Glomerular endothelial cell (primary cell): Measurements from ENCODE around the gene GGT1. TPM values are rescaled to one million over a fixed set of nuclear protein-coding genes. Genes with fewer than 3 reads are reported as not detected.
"Not testable (repeated sequence)": the region's sequence is repeated elsewhere in the genome, so short reads cannot be mapped to it uniquely, and the experiment has no call there.

Experiments
- DNase-seq: peaks from one replicate; pipeline ENCODE4 v3.0.0-alpha.2; 2011; ENCODE audit warnings: low read depth, low spot score; ENCODE audit errors: extremely low read depth
- total RNA-seq: library from RNA; depleted of rRNA; stranded (reverse); fragments of >200 nt; gene quantifications from 2 replicates; pipeline ENCODE4 v1.2.3, GENCODE V29; 2015

The GGT1 gene
- total RNA-seq, 1 donor from 2014 or later, result 8.2 TPM

DNA sequence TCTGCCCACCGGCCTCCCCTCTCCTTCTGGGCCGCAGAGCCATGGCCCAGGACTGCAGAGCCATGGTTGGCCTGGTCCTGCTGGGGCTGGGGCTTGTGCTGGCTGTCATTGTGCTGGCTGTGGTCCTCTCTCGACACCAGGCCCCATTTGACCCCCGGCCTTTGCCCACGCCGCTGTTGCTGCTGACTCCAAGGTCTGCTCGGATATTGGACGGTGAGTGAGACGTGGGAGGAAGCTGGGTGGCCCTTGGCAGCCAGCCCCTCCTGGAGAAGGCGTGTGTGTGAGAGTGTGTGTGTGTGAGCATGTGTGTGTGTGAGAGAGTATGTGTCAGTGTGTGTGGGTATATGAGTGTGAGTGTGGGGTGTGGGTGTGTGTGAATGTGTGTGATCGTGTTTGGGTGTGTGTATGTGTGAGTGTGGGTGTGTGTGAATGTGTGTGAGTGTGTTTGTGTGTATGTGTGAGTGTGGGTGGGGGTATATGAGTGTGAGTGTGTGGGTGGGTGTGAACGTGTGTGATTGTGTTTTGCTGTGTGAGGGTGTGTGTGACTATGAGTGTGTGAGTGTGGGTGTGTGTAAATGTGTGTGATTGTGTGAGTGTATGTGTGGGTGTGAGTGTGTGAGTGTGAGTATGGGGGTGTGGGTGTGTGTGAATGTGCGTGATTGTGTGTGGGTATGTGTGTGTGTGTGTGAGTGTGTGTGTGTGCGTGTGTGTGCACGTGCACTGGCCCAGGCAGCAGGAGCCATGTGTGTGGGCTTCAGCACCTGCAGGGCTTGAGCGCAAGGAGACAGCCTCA lies 30.4 kb downstream of the GGT1 start:
- not testable (repeated sequence) for DNase-seq

DNA sequence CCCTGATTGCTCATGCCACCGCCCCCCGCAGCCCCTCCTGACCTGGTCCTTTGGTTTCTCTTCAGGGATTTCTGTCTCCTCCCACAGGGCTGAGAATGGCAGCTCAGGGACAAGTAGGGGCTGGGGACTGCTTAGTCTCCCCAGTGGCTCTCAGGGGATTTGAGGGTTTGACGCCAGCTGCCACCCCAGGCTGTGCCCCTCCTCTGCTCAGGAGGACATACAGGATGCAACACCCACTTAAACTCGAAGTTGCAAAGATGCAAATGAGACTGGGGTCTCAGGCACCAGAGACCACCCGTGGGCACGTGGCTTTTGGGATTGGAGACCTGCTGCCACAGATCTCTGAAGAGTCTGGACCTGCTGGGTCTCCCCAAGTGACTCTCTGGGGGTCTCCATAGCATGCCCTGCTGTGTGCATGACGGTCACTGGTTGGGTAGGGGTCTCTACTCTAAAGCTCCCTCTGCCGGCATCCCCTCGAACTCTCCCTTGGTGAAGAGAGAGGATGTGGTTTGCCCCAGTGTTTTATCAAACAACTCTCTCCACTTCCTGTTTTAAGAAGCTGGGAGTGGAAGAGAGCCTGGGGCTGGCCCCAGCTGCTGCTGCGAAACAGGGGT lies 31.9 kb downstream of the GGT1 start:
- DNase-seq, result not testable (repeated sequence)

DNA sequence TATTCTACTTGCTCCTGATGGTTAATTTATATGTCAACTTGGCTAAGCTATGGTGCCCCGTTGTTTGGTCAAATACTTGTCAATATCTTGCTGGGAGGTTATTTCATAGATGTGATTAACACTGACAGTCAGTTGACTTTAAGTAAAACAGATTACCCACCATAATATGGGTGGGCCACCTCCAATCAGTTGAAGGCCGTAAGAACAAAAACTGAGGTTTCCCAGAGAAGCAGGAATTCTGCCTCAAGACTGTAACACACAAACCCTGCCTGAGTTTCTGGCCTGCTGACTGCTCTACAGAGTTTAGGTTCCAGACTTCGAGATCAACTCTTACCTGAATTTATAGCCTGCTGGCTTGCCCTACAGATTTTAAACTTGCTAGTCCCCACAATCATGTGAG lies 33.5 kb downstream of the GGT1 start:
- not testable (repeated sequence) for DNase-seq

DNA sequence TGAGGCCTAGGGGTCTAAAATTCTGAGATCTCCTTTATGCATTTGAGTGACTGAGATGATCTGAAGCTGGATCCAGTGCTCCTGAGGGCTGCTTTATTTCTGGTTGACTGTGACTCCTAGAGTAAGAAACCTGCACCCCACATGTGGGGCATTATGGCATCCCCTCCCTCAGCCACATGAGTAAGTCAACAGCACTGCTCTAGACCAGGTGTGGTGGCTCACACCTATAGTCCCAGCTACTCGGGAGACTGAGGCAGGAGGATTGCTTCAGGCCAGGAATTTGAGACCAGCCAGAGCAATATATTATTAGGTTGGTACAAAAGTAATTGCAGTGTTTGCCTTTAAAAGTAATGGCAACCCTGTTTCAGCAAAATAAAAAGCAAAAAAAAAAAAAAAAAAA lies 39.3 kb downstream of the GGT1 start:
- DNase-seq, result not testable (repeated sequence)

DNA sequence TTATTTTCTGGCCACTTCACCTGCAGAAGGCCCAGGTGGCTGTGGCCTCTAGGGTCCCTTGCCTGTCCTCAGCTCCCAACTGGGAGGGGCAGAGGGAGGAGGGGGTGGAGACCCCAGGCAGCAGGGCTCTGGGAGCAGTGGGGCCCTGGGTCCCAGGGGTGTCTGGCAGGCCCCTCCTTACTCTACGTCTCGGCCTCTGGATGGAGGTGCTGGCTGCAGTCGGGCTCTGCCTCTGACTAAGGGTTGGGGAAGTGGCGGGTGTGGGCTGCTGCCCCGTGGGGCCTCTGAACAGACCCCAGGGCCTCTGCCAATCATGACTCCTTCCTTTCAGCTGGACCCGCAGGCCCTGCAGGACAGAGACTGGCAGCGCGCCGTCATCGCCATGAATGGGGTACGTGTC lies 41.4 kb downstream of the GGT1 start:
- not testable (repeated sequence) for DNase-seq

DNA sequence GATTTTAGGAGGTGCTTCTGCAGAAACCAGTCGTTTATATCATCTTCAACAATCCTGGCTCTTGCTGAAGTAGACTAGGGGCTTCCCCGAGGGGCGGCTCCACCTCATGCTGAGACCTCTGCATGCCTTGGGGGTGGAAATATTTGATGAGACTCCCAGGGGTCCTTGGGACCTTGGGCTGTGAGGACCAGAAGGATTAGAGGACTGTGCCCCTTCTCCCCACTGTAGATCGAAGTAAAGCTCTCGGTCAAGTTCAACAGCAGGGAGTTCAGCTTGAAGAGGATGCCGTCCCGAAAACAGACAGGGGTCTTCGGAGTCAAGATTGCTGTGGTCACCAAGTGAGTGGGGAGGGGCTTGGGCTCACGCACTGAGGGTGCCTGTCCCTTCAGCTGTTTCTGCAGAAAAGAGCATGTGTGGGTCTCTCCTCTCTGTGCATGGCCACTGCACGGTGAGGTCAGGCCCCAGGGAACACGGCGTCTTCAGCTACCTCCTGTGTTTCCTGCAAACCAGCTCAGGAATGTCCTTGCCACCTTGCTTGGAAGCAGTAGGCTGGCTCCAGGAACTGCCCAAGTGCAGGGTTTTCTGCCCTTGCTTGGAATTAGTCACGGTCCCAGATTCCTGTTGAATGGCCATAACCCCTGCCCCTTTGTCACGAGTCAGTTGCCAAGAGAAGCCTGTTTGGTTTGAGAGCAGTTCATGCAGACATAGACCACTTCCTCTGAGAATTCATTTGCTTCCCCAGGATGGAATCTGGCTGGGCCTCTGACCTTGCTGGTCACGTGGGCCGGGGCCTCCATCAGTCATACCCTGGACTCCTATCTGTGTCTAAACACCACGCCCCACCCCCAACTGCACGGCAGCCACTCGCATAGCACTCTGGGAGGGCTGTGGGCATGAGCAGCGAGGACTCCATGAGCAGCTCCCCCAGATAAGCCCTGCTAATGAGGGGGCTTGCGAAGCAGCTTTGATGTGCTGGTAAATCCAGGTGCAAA lies 42.7 kb downstream of the GGT1 start:
- DNase-seq, result not testable (repeated sequence)

DNA sequence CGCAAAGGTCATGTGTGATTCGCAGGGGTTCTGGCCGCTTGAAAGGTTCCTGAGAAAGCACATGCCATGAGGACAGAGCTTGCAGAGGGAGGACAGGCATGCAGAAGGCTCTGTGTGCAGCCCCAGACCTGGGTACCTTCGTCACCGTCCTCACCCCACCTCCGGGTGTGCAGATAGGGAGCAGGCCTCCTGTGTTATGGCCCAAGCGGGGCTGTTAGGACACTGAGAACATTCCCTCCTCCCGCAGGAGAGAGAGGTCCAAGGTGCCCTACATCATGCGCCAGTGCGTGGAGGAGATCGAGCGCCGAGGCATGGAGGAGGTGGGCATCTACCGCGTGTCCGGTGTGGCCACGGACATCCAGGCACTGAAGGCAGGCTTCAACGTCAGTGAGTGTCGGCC lies 43.8 kb downstream of the GGT1 start:
- not testable (repeated sequence) for DNase-seq

DNA sequence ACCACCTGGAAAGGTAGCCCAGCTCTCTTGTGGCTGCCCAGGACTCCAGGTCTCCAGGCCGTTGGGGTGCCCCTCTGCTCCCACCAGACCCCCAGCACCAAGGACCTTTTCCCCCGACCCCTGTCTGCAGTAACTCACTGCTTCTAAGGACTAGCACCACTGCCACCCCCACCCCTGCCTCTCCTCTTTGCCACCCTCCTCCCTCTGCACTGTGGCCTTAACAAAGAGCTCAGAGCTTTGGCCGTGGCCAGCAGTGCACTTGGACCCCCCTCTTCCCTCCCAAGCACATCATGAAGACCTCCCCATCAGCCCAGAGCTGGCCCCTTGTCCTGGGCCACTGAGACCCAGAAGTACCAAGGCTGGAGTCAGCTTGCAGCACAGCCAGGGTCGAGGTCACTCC lies 46.4 kb downstream of the GGT1 start:
- DNase-seq, result not testable (repeated sequence)

DNA sequence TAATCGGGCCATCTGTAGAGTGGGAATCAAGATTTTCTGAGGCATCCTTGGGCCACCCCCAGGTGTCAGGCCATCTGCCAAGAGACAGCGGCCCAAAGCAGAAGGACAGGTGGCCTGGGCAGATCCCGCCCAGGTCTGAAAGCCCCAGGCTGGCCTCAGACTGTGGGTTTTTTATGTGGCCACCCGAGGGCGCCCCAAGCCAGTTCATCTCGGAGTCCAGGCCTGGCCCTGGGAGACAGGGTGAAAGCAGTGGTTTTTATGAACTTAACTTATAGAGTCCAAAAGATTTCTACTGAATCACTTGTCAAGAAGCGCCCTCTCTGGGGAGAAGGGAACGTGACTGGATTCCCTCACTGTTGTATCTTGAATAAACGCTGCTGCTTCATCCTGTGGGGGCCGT lies 47.9 kb downstream of the GGT1 start:
- DNase-seq, result not testable (repeated sequence)

DNA sequence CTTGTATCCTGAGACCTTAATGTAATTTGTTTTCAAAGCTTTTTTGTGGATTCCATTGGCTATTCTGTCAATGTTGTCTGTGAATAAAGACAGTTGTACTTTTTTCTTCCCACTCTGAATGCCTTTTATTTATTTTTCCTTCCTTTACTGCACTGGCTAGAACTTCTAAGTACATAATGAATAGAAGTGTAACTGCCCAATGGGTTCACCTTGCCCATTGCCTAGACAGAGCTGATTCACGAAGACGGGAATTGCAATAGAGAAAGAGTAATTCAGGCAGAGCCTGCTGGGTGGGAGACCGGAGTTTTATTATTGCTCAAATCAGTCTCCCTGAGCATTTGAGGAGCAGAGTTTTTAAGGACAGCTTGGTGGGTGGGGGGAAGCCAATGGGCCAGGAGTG lies 62.4 kb downstream of the GGT1 start:
- not testable (repeated sequence) for DNase-seq

DNA sequence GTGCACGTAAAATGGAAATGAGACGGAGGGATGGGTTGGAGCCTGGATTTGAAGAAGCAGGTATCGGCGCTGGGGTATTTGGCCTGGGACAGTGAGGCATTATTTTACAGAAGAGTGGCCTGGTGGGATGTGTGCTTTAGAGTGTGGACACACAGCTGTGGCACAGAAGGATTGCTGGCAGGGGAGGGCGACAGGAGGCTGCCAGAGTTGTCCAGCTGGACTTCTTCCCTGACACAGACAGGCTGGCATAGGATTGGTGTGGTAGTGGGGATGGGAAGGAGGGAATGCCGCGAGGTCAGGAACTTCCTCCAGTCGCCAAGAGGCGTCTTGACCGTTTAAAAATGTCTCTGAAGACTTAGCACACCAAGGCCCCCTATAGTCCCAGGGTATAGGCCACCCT lies 64.9 kb downstream of the GGT1 start:
- DNase-seq, result not testable (repeated sequence)

DNA sequence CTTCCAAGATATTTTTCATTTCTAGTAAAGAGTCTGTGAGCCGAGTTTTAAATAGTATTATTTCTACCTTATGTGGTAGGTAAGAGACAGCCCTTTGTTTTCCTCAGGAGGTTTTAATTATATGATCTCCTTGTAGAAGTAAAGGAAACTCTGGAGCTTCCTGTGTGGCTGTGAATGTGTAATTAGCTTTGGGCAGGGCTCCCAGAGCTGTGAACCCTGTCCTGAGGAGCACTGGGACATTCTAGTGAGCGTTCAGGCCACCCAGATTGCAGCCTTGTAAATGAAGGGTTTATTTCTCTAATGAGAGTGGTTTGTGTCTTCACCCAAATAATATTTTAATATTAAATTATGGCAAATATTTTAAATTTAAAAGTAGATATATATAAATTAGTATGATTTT lies 69.5 kb downstream of the GGT1 start:
- DNase-seq, result not testable (repeated sequence)

Other genes with a start within 250 kb of the GGT1 start
- 49.0 and 60.6 TPM in 2 replicates for gene ADORA2A, start 175.6 kb upstream of the GGT1 start, total RNA-seq
- 0.24 and 0.35 TPM in 2 replicates for gene UPB1, start 107.9 kb upstream of the GGT1 start, total RNA-seq
- gene GUCD1, start 48.1 kb upstream of the GGT1 start, total RNA-seq, result 116 and 135 TPM in 2 replicates
- 163 and 240 TPM in 2 replicates for gene SNRPD3, start 47.2 kb upstream of the GGT1 start, total RNA-seq
- gene LRRC75B, start 10.1 kb upstream of the GGT1 start, total RNA-seq, result 11.9 and 12.2 TPM in 2 replicates
- gene PIWIL3, start 171.5 kb downstream of the GGT1 start, total RNA-seq, result 0.15 and 0.18 TPM in 2 replicates
- gene SGSM1, start 203.0 kb downstream of the GGT1 start, total RNA-seq, result 0.18 TPM in 1 of 2 replicates, not detected in the other